Measurements from ENCODE around the gene SORL1.

Gene SORL1

DNA sequence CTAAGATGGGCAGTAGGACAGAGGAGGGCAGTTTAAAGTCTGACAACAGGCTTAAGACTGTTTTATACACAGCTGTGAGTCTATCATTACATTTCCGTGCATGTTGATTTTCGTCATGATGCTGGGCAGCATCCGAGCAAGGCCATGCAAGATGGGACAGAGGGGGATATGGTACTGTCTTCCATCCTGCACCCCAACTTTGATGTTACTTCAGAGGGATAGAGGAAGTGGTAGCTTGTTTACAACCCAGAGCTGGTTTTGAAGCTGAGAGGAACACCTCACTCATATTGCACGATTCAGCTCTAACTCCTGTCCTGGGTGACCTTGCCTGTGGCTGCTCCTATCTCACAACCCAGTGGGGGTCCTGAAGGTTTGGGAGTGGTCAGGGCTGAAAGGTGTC is 3.0 kb upstream of the SORL1 start:
- DNase-seq (no peak), ATAC-seq (ENCODE audit: insufficient read depth, low read depth) (no peak)
- Histone ChIP-seq H3K4me1 (ENCODE audit: insufficient read depth, low read length) (peaks cover 67% of the 10 kb centered on the region), H2AFZ (ENCODE audit: low read depth, low read length) (0 out of 2 replicates have a peak overlapping the region, but pooled peaks have one; percentile 11), H3K27me3 (ENCODE audit: insufficient read depth, low read length, poor library complexity) (no peaks in the 10 kb centered on the region), H3K9ac (ENCODE audit: low read depth, low read length) (no peak overlapping the region), H3K9me3 (ENCODE audit: insufficient read depth, low read length, severe bottlenecking) (no peaks in the 10 kb centered on the region), H3K4me3 (ENCODE audit: low read depth in 1 of 2, low read length in 2 of 2) (no peak overlapping the region), H3K4me2 (ENCODE audit: insufficient read depth, low read length) (no peak overlapping the region), H4K20me1 (ENCODE audit: insufficient read depth, low read length) (no peaks in the 10 kb centered on the region), H3K36me3 (ENCODE audit: insufficient read depth, low read length) (no peaks in the 10 kb centered on the region; the same call in 1 of the 2 replicates), H3K79me2 (ENCODE audit: insufficient read depth, low read length) (peaks cover 24% of the 10 kb centered on the region), H3K27ac (ENCODE audit: low read length) (peak overlapping the region; percentile 25; the same call in 1 of the 2 replicates)
- TF ChIP-seq, protein P1, sequence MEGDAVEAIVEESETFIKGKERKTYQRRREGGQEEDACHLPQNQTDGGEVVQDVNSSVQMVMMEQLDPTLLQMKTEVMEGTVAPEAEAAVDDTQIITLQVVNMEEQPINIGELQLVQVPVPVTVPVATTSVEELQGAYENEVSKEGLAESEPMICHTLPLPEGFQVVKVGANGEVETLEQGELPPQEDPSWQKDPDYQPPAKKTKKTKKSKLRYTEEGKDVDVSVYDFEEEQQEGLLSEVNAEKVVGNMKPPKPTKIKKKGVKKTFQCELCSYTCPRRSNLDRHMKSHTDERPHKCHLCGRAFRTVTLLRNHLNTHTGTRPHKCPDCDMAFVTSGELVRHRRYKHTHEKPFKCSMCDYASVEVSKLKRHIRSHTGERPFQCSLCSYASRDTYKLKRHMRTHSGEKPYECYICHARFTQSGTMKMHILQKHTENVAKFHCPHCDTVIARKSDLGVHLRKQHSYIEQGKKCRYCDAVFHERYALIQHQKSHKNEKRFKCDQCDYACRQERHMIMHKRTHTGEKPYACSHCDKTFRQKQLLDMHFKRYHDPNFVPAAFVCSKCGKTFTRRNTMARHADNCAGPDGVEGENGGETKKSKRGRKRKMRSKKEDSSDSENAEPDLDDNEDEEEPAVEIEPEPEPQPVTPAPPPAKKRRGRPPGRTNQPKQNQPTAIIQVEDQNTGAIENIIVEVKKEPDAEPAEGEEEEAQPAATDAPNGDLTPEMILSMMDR (IDR thresholded peaks at IDR 0.05; ENCODE audit: borderline replicate concordance, extremely low read depth, low read length, poor library complexity, severe bottlenecking), result no peak
- no peak for TF ChIP-seq EZH2 (IDR thresholded peaks at IDR 0.05; ENCODE audit: borderline replicate concordance, low read depth, low read length, severe bottlenecking)

DNA sequence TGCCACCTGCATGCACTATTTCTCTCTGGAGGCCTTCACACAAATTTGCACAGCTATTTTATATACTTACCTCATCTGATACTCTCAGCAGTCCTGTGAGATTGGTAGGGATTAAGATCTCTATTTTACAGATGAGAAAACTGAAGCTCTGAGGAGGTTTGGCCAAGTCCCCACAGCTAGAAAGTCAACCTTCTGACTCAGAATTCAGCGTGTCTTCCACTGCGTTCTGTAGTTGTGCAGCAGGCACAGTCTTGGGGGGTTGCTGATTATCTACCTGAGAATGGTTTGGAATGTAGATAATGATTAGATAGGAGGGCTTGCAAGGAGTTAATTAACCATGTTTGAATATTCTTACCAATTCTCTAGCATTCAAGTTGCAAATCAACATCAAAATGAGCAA is 2.5 kb upstream of the SORL1 start:
- no peaks in the 10 kb centered on the region for H3K9me3 ChIP-seq (ENCODE audit: insufficient read depth, low read length, severe bottlenecking)
- no peak overlapping the region for H3K4me3 ChIP-seq (ENCODE audit: low read depth in 1 of 2, low read length in 2 of 2)
- no peaks in the 10 kb centered on the region for H3K27me3 ChIP-seq (ENCODE audit: insufficient read depth, low read length, poor library complexity)
- H3K79me2 ChIP-seq (ENCODE audit: insufficient read depth, low read length), result peaks cover 29% of the 10 kb centered on the region
- DNase-seq (no peak), ATAC-seq (ENCODE audit: insufficient read depth, low read depth) (no peak)
- no peak overlapping the region for H3K27ac ChIP-seq (ENCODE audit: low read length)
- no peaks in the 10 kb centered on the region for H4K20me1 ChIP-seq (ENCODE audit: insufficient read depth, low read length)
- no peak overlapping the region for H3K4me2 ChIP-seq (ENCODE audit: insufficient read depth, low read length)
- no peak overlapping the region; the same call in 1 of the 2 replicates for H2AFZ ChIP-seq (ENCODE audit: low read depth, low read length)
- H3K36me3 ChIP-seq (ENCODE audit: insufficient read depth, low read length), result no peaks in the 10 kb centered on the region; the same call in 1 of the 2 replicates
- no peak overlapping the region for H3K9ac ChIP-seq (ENCODE audit: low read depth, low read length)
- peaks cover 72% of the 10 kb centered on the region for H3K4me1 ChIP-seq (ENCODE audit: insufficient read depth, low read length)
- TF ChIP-seq, protein P1 (IDR thresholded peaks at IDR 0.05; ENCODE audit: borderline replicate concordance, extremely low read depth, low read length, poor library complexity, severe bottlenecking), result no peak
- TF ChIP-seq EZH2 (IDR thresholded peaks at IDR 0.05; ENCODE audit: borderline replicate concordance, low read depth, low read length, severe bottlenecking), result no peak

DNA sequence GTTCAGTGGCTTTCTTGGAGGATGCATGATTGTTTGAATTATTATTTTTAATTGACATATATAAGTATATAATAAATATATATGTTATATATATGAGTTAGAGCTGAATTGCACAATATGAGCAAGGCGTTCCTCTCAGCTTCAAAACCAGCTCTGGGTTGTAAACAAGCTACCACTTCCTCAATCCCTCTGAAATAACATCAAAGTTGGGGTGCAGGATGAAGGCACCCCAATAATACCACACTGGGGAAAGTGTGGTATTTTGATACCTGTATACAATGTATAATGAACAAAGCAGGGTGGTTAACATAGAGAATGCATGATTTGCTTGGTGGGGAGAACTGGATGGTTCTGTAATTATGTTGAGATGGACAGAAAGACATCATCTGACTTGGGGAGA is 1.7 kb upstream of the SORL1 start:
- Histone ChIP-seq H3K4me3 (ENCODE audit: low read depth in 1 of 2, low read length in 2 of 2) (no peak overlapping the region), H3K4me2 (ENCODE audit: insufficient read depth, low read length) (no peak overlapping the region), H3K36me3 (ENCODE audit: insufficient read depth, low read length) (no peaks in the 10 kb centered on the region; the same call in 1 of the 2 replicates), H3K27me3 (ENCODE audit: insufficient read depth, low read length, poor library complexity) (no peaks in the 10 kb centered on the region), H3K79me2 (ENCODE audit: insufficient read depth, low read length) (peaks cover 37% of the 10 kb centered on the region), H3K27ac (ENCODE audit: low read length) (no peak overlapping the region), H3K9me3 (ENCODE audit: insufficient read depth, low read length, severe bottlenecking) (no peaks in the 10 kb centered on the region), H3K4me1 (ENCODE audit: insufficient read depth, low read length) (peaks cover 72% of the 10 kb centered on the region), H2AFZ (ENCODE audit: low read depth, low read length) (no peak overlapping the region), H3K9ac (ENCODE audit: low read depth, low read length) (no peak overlapping the region), H4K20me1 (ENCODE audit: insufficient read depth, low read length) (no peaks in the 10 kb centered on the region)
- TF ChIP-seq, protein P1 (IDR thresholded peaks at IDR 0.05; ENCODE audit: borderline replicate concordance, extremely low read depth, low read length, poor library complexity, severe bottlenecking), result no peak
- DNase-seq, result no peak
- no peak for ATAC-seq (ENCODE audit: insufficient read depth, low read depth)
